H1 (cell line): ENCODE measurements around the gene EXOSC5.

Experiments used
- BACH1 ChIP-seq: IDR thresholded peaks from 2 replicates; pipeline ENCODE4 v1.6.1; 2012; ENCODE audit warnings: low read length, improper control_type of control experiment
- EP300 ChIP-seq, 2 experiments: IDR thresholded peaks; 1 replicate in 1 of 2; 2 replicates in 1 of 2; pipeline ENCODE4 v1.6.1; 2011 to 2012; ENCODE audit warnings: low read depth in 2 of 2, low read length in 2 of 2, mild to moderate bottlenecking in 2 of 2, borderline replicate concordance in 1 of 2, inconsistent platforms in 1 of 2, moderate library complexity in 1 of 2
- EZH2 ChIP-seq: fragments of 200-600 bp; sonication (generic); IDR thresholded peaks from 2 replicates; pipeline ENCODE4 v1.7.1; 2012; ENCODE audit warnings: low read depth, mild to moderate bottlenecking, moderate library complexity, low read length, inconsistent platforms; ENCODE audit not compliant: severe bottlenecking
- GTF2F1 ChIP-seq: IDR thresholded peaks from 2 replicates; pipeline ENCODE4 v1.6.1; 2012; ENCODE audit warnings: low read depth, low read length, improper control_type of control experiment, borderline replicate concordance
- HDAC2 ChIP-seq, 2 experiments: fragments of 300-600 bp in 1 of 2; sonication (generic) in 1 of 2; IDR thresholded peaks; 2 replicates each; pipeline ENCODE4 v1.6.1; 2011 to 2012; ENCODE audit warnings: low read depth in 2 of 2, low read length in 2 of 2, mild to moderate bottlenecking in 2 of 2, moderate library complexity in 2 of 2, borderline replicate concordance in 1 of 2, inconsistent platforms in 1 of 2
- JUND ChIP-seq: IDR thresholded peaks from 2 replicates; pipeline ENCODE4 v1.6.1; 2011; ENCODE audit warnings: mild to moderate bottlenecking, improper control_type of control experiment, low read length
- NANOG ChIP-seq: IDR thresholded peaks from 2 replicates; pipeline ENCODE4 v1.6.1; 2011; ENCODE audit warnings: low read length, low read depth, mild to moderate bottlenecking, inconsistent platforms; ENCODE audit not compliant: insufficient read depth, poor library complexity, severe bottlenecking
- POLR2A ChIP-seq, 2 experiments: IDR thresholded peaks; 1 replicate in 1 of 2; 2 replicates in 1 of 2; pipeline ENCODE4 v1.6.1; 2011; ENCODE audit warnings: low read depth in 2 of 2, low read length in 2 of 2, mild to moderate bottlenecking in 2 of 2; ENCODE audit errors: control extremely low read depth in 1 of 2
- POLR2AphosphoS5 ChIP-seq: IDR thresholded peaks from 2 replicates; pipeline ENCODE4 v1.6.1; 2011; ENCODE audit warnings: low read depth, low read length
- RFX5 ChIP-seq: IDR thresholded peaks from 2 replicates; pipeline ENCODE4 v1.6.1; 2011; ENCODE audit warnings: low read depth, low read length, improper control_type of control experiment, borderline replicate concordance
- SRF ChIP-seq: IDR thresholded peaks from 2 replicates; pipeline ENCODE4 v1.6.1; 2011; ENCODE audit warnings: mild to moderate bottlenecking, low read depth, low read length, moderate library complexity
- TEAD4 ChIP-seq: IDR thresholded peaks from 2 replicates; pipeline ENCODE4 v1.6.1; 2012; ENCODE audit warnings: low read depth, low read length, inconsistent platforms, mixed read lengths
- YY1 ChIP-seq: IDR thresholded peaks from 2 replicates; pipeline ENCODE4 v1.6.1; 2011; ENCODE audit warnings: low read depth, mild to moderate bottlenecking, low read length
- TF ChIP-seq, protein P1 (sequence below), 3 experiments: IDR thresholded peaks; 1 replicate in 2 of 3; 2 replicates in 1 of 3; pipeline versions ENCODE4 v1.5.1 to v1.6.1; 2011; ENCODE audit warnings: low read length in 3 of 3, mild to moderate bottlenecking in 3 of 3, inconsistent platforms in 2 of 3, low read depth in 1 of 3, moderate library complexity in 1 of 3; ENCODE audit not compliant: insufficient read depth in 1 of 3; ENCODE audit errors: control extremely low read depth in 1 of 3

DNA sequence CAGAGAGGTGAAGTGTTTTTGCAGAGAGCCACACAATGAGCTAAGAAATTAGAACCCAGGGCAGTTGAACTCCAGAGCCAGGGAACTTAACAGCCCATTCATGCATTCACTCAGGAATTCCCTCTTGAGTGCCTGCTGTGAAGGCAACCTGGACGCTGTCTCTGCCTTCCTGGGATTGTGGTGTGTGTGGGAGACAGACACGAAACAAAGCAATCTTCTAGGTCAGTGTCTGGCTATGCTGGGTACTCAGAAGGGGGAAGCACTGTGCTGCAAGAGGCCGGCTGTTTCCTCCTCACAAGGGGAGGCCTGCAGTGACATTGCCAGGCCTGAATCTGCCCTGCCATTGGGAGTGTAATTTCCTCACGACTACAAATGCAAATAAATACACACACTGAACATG is 10.1 kb upstream of the EXOSC5 start:
- TF ChIP-seq, protein P1, sequence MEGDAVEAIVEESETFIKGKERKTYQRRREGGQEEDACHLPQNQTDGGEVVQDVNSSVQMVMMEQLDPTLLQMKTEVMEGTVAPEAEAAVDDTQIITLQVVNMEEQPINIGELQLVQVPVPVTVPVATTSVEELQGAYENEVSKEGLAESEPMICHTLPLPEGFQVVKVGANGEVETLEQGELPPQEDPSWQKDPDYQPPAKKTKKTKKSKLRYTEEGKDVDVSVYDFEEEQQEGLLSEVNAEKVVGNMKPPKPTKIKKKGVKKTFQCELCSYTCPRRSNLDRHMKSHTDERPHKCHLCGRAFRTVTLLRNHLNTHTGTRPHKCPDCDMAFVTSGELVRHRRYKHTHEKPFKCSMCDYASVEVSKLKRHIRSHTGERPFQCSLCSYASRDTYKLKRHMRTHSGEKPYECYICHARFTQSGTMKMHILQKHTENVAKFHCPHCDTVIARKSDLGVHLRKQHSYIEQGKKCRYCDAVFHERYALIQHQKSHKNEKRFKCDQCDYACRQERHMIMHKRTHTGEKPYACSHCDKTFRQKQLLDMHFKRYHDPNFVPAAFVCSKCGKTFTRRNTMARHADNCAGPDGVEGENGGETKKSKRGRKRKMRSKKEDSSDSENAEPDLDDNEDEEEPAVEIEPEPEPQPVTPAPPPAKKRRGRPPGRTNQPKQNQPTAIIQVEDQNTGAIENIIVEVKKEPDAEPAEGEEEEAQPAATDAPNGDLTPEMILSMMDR (IDR thresholded peaks at IDR 0.05; ENCODE audit: control extremely low read depth in 1 of 3, insufficient read depth in 1 of 3, low read depth in 1 of 3, low read length in 3 of 3): no peak
- TF ChIP-seq NANOG (no peak), RFX5 (no peak), EP300 (IDR thresholded peaks at IDR 0.05; ENCODE audit: borderline replicate concordance in 1 of 2, low read depth in 2 of 2, low read length in 2 of 2) (no peak), TEAD4 (no peak), POLR2A (IDR thresholded peaks at IDR 0.05; ENCODE audit: control extremely low read depth in 1 of 2, low read depth in 2 of 2, low read length in 2 of 2) (no peak), YY1 (no peak), JUND (no peak), POLR2AphosphoS5 (no peak), EZH2 (no peak), GTF2F1 (no peak), HDAC2 (IDR thresholded peaks at IDR 0.05; ENCODE audit: borderline replicate concordance in 1 of 2, low read depth in 2 of 2, low read length in 2 of 2) (no peak), SRF (no peak), BACH1 (no peak)
